Thoracic aorta (tissue), 2 donors: ENCODE data around the gene DDX24. TPM values are rescaled to one million over a fixed set of nuclear protein-coding genes. Genes with fewer than 3 reads are reported as not detected.

ENCODE experiments used
- ATAC-seq: fragments of 150-250 bp; one replicate; pipeline ENCODE4 v1.8.0; 2017; ENCODE audit warnings: low read depth; ENCODE audit not compliant: insufficient number of reproducible peaks, low FRiP score
- DNase-seq: peaks from one replicate; pipeline ENCODE4 v3.0.0-alpha.2; 2020; ENCODE audit warnings: low spot score
- H3K27ac ChIP-seq, 2 donors: fragments of 200-600 bp; sonication (generic); 1 replicate in 1 of 2; 2 replicates in 1 of 2; pipeline ENCODE4 v1.5.1; 2016; ENCODE audit warnings: mild to moderate bottlenecking in 2 of 2, moderate library complexity in 2 of 2
- H3K27me3 ChIP-seq: fragments of 200-600 bp; sonication (generic); replicated peaks from 2 replicates; pipeline ENCODE4 v1.6.0; 2016; ENCODE audit warnings: mild to moderate bottlenecking; ENCODE audit not compliant: insufficient read depth
- H3K36me3 ChIP-seq: fragments of 200-600 bp; sonication (generic); one replicate; pipeline ENCODE4 v1.5.1; 2016
- H3K4me1 ChIP-seq, 2 donors: fragments of 200-600 bp; sonication (generic); 1 replicate in 1 of 2; 2 replicates in 1 of 2; pipeline versions ENCODE4 v1.5.1 to v1.6.0; 2016; ENCODE audit warnings: low read depth in 2 of 2, mild to moderate bottlenecking in 1 of 2; ENCODE audit not compliant: control insufficient read depth in 1 of 2
- H3K4me3 ChIP-seq: fragments of 200-600 bp; sonication (generic); 2 replicates; pipeline ENCODE4 v1.5.1; 2016; ENCODE audit warnings: mild to moderate bottlenecking
- H3K9me3 ChIP-seq: fragments of 200-600 bp; sonication (generic); 2 replicates; pipeline ENCODE4 v1.5.1; 2016
- total RNA-seq, 2 donors: library from RNA; depleted of rRNA; stranded (reverse); fragments of >200 nt; gene quantifications; one replicate each; pipeline versions ENCODE4 v1.1.0 to v1.2.3, GENCODE V29; 2016
- TF ChIP-seq, protein P1 (sequence below): fragments of 200-600 bp; sonication (generic); IDR thresholded peaks from one replicate; pipeline ENCODE4 v1.5.1; 2019; ENCODE audit warnings: antibody characterized with exemption

The DDX24 gene
- total RNA-seq, 2 donors from 2014 or later, result 139 to 228 TPM

DNA sequence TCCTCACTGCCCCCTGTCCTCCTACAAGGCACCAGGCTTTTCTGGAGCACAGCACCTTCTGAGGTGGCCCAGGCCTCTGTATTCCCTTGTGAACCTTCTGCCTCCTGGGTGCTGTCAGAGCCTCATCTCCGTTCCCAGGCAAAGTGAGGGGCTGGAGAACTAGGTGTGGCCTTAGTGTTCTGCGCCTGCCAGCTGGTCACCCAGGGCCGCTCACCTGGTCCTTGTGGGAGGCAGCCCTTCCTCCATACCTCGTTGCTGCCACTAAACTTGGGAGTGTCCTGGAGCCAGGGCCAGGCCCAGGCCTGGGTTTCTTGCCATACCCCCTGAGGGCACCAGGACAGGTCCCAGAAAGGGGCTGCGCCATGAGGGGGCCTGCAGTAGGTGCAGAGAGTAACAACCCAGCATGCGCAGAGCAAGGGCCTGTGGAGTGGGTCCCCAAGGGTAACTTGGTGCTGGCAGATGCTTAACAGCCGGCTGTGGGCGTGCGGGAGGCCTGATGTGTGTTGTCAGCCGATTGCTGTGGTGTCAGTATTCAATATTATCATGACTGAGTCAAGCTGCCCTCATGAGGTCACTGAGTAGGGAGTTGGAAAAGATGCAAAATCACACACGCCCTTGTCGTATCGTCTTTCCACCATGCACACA lies 37.8 kb downstream of the DDX24 start:
- H3K4me3 ChIP-seq, result no peak overlapping the region
- TF ChIP-seq, protein P1, sequence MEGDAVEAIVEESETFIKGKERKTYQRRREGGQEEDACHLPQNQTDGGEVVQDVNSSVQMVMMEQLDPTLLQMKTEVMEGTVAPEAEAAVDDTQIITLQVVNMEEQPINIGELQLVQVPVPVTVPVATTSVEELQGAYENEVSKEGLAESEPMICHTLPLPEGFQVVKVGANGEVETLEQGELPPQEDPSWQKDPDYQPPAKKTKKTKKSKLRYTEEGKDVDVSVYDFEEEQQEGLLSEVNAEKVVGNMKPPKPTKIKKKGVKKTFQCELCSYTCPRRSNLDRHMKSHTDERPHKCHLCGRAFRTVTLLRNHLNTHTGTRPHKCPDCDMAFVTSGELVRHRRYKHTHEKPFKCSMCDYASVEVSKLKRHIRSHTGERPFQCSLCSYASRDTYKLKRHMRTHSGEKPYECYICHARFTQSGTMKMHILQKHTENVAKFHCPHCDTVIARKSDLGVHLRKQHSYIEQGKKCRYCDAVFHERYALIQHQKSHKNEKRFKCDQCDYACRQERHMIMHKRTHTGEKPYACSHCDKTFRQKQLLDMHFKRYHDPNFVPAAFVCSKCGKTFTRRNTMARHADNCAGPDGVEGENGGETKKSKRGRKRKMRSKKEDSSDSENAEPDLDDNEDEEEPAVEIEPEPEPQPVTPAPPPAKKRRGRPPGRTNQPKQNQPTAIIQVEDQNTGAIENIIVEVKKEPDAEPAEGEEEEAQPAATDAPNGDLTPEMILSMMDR, result no peak
- H3K27ac ChIP-seq, result no peak overlapping the region
- no peaks in the 10 kb centered on the region for H3K27me3 ChIP-seq
- peaks cover 19% of the 10 kb centered on the region for H3K36me3 ChIP-seq
- no peak for ATAC-seq
- H3K4me1 ChIP-seq, result peaks cover 0 to 14% of the 10 kb centered on the region in 2 donors
- no peaks in the 10 kb centered on the region for H3K9me3 ChIP-seq
- no peak for DNase-seq

DNA sequence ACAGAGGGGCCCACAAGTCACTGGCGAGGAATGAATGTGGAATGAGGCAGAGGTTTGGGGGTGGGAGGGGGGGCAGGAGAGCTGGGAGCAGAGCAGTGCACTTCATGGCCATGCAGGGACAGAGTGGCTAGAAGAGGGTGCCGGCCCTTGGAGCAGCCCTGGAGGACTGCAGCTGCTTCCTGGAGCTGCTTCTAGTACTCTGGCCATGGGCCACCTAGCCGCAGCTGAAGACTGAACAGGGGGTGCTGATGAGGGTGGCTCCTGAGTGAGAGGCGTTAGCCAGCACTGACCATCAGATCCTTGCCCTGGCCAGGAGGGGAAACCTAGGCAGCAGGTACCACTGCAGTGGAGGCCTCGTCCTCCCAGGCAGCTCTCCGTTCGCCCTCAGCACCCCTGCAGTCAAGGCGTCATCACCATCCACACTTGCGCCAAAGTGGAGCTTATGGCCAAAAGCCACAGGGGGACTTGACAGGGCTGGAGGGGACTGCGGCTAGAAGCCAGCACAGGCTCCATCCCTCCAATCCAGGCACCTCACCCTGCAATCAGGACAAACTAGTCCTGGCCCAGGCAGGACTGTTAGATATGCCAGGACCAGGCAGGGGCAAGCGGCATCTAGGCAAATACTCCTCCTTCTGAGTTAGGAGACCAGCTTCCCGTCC lies 38.4 kb downstream of the DDX24 start:
- TF ChIP-seq, protein P1, result no peak
- DNase-seq, result no peak
- H3K36me3 ChIP-seq, result peaks cover 12% of the 10 kb centered on the region
- H3K27ac ChIP-seq, result no peak overlapping the region
- no peaks in the 10 kb centered on the region for H3K9me3 ChIP-seq
- no peak overlapping the region for H3K4me3 ChIP-seq
- ATAC-seq, result no peak
- H3K27me3 ChIP-seq, result no peaks in the 10 kb centered on the region
- peaks cover 0 to 14% of the 10 kb centered on the region in 2 donors for H3K4me1 ChIP-seq

GRCh38 chr14:94041551-94042346 lies 39.3 kb downstream of the DDX24 start:
- no peaks in the 10 kb centered on the region for H3K9me3 ChIP-seq
- no peak overlapping the region for H3K4me3 ChIP-seq
- TF ChIP-seq, protein P1, result no peak
- H3K4me1 ChIP-seq, result peaks cover 0 to 14% of the 10 kb centered on the region in 2 donors
- peaks cover 4% of the 10 kb centered on the region for H3K36me3 ChIP-seq
- H3K27ac ChIP-seq, result no peak overlapping the region
- ATAC-seq (no peak), DNase-seq (no peak)
- no peaks in the 10 kb centered on the region for H3K27me3 ChIP-seq

DNA sequence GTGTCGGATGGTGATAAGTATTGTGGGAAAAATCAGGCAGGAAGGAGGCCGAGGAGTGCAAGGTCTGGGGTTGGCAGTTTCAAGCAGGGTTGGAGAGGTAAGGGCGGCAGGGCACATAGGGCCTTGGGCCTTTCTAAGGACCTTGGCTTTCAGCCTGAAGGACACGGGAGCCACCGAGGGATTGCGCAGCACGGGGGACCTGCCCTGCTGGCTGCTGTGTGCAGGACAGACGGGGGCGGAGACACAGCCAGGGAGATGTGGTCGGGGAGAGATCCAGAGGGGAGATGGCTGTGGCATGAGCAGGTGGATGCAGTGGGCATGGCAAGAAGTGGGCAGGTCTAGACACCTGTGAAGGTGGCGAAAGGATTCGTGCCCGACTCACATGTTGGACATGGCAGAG lies 40.2 kb downstream of the DDX24 start:
- no peaks in the 10 kb centered on the region for H3K27me3 ChIP-seq

More for the DNA sequence above, 40.2 kb downstream of the DDX24 start:
- DNase-seq (no peak), ATAC-seq (no peak)
- no peak overlapping the region for H3K27ac ChIP-seq
- H3K9me3 ChIP-seq, result no peaks in the 10 kb centered on the region
- peaks cover 0 to 14% of the 10 kb centered on the region in 2 donors for H3K4me1 ChIP-seq
- no peaks in the 10 kb centered on the region for H3K36me3 ChIP-seq
- TF ChIP-seq, protein P1, result no peak
- no peak overlapping the region for H3K4me3 ChIP-seq
